ENCODE results near the gene SECISBP2L.
"Not testable (repeated sequence)": the region's sequence is repeated elsewhere in the genome, so short reads cannot be mapped to it uniquely, and the experiment has no call there.

Gene SECISBP2L

DNA sequence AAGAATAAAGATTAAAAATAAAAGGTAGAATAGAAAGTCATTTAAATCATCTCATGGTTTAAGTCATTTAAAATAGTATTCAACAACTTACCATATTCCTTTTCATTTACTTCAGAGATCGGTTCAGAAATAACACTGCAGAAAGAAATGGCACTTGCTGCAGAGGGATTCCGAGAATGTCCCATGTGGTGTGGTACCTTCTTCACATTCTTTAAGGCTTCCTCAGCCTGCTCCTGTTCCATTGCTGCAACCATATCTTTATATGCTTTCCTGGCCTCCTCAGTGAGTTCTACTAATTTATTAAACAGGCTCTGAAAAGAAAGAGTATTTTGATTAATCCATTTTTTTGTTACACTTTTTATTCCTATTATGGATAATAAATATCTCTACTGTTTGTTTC is 50.0 kb downstream of the SECISBP2L start:
- no peak for DNase-seq

GRCh38 chr15:48993380-48993779 is 52.9 kb downstream of the SECISBP2L start:
- no peak for DNase-seq

DNA sequence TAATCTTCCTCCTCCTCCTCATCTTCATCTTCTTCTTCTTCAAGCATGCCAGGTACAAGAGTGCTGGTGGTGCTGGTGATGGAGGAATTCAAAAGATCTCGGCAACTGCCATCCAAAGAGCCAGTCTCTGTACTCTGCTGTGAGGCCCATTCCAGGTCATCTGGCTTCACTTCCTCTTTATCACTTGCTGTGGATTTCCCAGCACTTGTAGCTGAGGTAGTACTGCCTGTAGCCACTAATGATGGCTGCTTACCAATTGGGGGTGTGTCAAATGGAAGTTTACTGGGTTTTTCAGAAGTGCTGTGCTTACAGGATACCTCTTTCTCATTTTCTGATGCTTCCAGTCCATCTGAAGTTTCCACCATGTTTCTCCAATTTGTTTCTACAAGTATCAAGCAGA is 53.7 kb downstream of the SECISBP2L start:
- DNase-seq = no peak

DNA sequence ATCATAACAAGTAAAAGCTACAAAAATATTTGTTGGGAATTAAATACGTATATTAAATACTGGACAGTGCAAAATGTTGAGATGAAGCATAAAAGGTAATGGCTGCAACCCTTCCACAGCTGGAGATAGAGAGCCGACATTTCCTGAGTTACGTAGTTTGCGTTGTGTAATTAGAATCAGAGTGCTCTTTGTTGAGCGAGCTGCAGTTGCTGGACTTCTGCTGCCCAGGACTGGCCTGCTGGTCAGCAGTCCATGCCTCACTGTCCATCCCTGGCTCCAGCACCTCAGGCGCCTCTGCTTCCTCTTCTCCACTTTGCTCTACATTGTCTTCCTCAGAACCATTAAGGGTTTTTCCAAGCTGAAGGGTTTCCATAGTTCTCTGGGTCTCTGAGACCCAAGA is 54.1 kb downstream of the SECISBP2L start:
- DNase-seq = no peak

DNA sequence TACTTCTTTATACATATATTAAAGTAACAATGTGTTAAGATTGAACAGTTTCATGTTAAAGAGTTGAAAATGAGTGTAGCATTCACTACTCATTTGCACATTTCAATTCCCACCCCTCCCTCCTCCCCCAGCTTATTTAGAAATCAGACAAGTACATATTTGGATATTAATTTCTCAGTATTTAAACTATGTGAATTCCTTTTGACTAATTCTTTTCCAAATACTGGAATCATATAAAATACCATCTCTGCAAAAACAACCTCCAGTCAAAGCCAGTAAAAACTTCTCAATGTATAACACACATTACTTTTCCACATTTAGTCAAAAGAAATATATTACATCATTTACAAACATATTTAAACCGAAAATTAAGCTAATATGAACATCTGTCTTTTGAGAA is 57.1 kb downstream of the SECISBP2L start:
- DNase-seq = no peak

GRCh38 chr15:48987142-48987541 is 59.1 kb downstream of the SECISBP2L start:
- no peak for DNase-seq

- no peak for DNase-seq
Measured at GRCh38 chr15:48986240-48986639, 60.0 kb downstream of the SECISBP2L start.

DNA sequence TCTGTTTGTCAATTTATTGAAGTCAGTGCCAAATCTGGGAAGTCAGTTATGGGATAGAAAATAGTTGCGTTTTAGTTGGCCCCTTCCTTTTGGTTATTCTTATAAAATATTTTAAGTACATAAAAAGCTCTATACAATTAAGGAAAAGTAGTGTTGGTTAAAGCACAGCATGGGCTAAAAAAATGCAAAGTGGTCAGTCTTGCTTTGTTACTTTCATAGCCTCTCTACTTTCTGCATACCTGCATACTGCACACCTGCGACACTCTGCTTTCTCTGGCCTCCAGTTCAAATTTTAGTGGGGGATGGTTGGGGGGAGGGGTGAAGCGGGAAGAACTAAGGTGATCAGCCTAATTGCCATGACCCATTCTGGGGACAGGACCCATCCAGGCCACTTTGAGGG is 60.7 kb downstream of the SECISBP2L start:
- no peak for DNase-seq

DNA sequence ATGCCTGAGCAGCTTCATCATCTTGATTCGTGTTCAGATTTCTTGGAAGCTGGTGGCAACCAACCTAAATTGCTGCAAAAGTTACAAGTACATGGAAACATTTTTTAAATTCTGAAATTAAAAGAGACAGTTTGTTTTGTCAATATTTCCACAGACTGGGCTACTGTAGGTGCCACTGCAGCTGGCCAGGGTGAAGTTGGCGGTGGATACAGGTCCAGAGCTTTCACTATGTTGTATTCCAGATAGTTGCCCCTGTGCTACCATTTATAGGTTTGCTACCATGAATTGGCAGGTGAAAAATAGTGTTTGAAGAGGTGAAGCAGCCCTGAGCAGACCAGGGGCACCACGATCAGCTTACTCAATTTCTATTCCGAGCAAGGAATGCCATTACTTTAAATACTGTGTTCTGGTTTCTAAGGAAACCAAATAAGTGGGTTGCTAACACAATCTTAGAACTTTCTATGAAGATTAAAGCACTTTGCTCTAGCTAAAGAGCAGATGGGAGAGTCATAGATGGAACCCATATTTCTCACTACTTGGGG is 61.4 kb downstream of the SECISBP2L start:
- DNase-seq = no peak

GRCh38 chr15:48984021-48984710 is 62.1 kb downstream of the SECISBP2L start:
- DNase-seq = no peak

DNA sequence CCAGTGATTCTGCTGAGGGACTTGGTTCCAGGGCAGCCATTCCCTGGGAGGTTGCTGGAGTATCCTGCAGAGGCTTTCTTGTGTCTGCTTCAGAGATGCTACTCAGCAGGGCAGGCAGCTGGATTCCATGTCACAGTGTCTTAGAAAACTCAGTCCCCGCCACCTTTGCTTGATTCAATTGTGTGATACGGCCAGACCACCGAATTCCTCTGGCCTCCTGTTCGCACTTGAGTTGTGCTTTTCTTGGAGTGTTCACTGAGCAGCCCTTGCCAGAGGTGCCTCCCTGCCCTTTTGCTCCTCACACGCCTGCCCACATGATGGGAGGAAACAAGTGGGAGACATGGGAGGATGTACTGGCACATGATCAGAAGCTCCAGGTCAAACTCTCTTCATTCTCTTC is 62.9 kb downstream of the SECISBP2L start:
- DNase-seq = no peak

GRCh38 chr15:48981941-48982340 is 64.3 kb downstream of the SECISBP2L start:
- no peak for DNase-seq

GRCh38 chr15:48978638-48979037 is 67.6 kb downstream of the SECISBP2L start:
- no peak for DNase-seq

- no peak for DNase-seq
Measured at GRCh38 chr15:48976444-48977088, 69.7 kb downstream of the SECISBP2L start.

DNA sequence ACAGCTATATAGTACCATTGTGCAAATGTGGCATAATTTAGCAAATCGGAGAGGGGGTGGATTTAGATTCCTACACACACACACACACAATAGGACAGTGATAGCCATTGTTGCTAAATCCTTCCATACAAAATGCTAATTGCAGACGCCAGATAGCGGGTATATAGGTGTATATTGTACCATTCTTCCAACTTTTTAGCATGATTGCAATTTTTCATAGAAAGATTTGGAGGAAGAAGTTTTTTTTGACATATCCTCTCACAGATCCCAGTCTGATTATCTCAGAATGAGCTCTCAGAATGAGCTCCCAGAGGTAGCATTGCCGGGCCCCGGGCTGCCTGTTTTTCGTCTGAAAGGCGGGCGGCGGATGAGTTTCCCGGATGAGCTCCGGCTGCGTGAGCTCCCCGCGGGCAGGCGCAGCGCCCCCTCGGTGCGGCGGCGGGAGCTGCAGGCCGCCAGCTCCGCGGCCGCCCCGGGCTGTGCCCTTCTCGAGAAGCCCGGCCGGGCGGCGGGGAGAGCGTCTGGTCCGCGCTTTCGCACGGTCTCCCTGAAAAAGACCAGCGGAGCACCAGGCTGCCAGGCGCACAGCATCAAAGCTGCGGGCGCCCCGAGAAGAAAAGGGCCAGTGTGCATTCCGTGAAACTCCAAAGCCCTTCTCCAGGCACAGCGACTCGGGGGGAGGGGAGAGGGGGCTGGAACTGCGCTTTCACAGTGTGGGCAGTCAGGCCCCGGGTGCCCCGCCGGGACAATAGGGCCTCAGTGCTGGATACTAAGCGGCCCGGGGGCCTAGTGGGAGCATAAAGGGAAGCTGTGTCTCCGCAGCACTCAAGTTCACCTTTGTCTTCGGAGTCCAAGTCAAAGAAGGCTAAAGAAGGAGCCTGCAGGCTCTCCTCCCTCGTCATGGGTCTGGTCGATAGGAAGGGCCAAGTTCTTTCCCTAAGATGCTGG is 70.5 kb downstream of the SECISBP2L start:
- peak; percentile 64 for DNase-seq

GRCh38 chr15:48974882-48975281 is 71.4 kb downstream of the SECISBP2L start:
- no peak for DNase-seq

DNA sequence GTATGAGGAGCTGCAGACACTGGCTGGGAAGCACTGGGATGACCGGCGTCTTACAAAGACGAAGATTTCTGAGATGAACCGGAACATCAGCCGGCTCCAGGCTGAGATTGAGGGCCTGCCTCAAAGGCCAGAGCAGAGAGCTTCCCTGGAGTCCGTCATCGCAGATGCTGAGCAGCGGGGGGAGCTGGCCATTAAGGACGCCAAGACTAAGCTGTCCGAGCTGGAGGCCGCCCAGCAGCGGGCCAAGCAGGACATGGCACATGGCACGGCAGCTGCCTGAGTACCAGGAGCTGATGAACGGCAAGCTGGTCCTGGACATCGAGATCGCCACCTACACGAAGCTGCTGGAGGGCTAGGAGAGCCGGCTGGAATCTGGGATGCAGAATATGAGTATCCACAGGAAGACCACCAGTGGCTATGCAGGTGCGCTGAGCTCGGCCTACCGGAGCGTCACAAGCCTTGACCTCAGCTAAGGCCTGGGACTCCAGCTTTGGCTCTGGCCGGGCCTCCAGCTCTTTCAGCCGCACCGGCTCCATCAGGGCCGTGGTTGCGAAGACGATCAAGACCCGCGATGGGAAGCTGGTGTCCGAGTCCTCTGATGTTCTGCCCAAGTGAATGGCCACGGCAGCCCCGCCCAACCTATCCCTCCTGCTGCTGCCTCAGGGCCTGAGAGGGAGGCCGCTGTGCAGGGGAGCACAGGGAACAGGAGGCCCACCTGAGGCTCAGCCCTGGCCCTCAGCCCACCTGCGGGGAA is 73.3 kb downstream of the SECISBP2L start:
- DNase-seq = no peak

DNA sequence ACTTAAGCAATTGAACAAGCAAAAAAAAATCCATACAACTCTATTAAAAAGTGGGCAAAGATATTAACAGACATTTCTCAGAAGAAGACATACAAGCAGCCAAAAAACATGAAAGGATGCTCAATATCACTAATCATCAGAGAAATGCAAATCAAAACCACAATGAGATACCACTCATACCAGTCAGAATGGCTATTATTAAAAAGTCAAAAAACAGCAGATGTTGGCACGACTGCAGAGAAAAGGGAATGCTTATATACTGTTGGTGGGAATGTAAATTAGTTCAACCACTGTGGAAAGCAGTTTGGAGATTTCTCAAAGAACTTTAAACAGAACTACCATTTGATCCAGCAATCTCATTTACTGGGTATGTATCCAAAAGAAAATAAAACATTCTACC is 75.3 kb downstream of the SECISBP2L start:
- DNase-seq = not testable (repeated sequence)

GRCh38 chr15:48968066-48968465 is 78.2 kb downstream of the SECISBP2L start:
- DNase-seq = no peak

DNA sequence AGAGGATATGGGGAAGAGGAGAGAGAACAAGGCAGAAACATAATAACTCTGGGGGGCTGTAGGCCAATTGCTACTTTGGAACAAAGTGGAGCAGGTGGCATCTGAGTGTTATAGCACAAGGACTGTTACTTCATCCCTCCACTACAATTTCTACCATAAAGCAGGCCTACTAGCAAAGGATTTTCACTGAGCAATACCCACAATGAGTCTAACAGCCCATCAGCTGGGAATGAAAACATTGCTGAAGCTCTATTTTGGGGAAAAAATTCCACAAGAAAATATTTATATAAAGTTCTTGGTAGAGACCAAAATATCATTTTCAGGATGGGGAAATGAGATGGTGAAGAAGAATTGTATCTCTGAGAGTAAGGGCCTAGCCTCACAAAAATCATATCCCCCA is 78.9 kb downstream of the SECISBP2L start:
- no peak for DNase-seq

- no peak for DNase-seq
Measured at GRCh38 chr15:48966595-48967301, 79.5 kb downstream of the SECISBP2L start.

DNA sequence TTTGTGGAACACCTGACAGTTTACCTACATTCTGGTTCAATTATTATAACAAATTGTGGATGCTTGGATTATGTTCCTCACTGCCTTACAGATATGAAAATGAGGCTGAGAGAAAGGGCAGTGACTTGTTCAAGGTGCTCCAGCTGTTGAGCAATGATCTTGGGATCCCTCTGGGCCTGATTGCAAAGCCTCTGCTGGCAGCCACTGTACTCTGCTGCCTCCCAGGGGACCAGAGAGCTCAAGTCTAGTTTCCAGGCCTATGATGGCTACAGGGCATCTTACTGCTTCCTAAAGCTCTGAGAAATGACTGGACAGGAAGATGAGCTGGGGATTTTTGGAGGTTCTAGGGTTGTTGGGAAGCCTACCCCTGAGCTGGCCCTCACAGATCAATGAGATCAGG is 80.3 kb downstream of the SECISBP2L start:
- no peak for DNase-seq

Data from central memory CD4-positive, alpha-beta T cell (primary cell).